Left cardiac atrium (tissue), 4 donors: Measurements from ENCODE around the gene DPP7. TPM values are rescaled to one million over a fixed set of nuclear protein-coding genes. Genes with fewer than 3 reads are reported as not detected.
A peak's percentile ranks its signal among the peaks of the same experiment; 100 is the strongest.

Experiments used
- ATAC-seq, 2 donors: fragments of 200-7000 bp; cut with Tn5 transposase; one replicate each; pipeline ENCODE4 v1.9.1; 2020; ENCODE audit warnings: mild to moderate bottlenecking in 2 of 2, moderate library complexity in 2 of 2
- DNase-seq: peaks from one replicate; pipeline ENCODE4 v3.0.0-alpha.2; 2020
- intact Hi-C, 2 donors: fragments of 100-400 bp; cut with DNase I; formaldehyde crosslinking; loops; one replicate each; pipeline versions ENCODE4 v1.14.1 to v1.15.1; 2022 to 2023
- total RNA-seq, 2 donors: library from RNA; stranded (reverse); fragmentation: NEBNext Ultra II Directional; extraction: Animal tissue kit (Norgen Biotek cat#: 25700); gene quantifications; one replicate each; pipeline ENCODE4 v1.2.1, GENCODE V29; 2021
- donor health status: DM: no; HTN: yes; CAD: no.
- donor health status: DM: no; HTN: yes; CAD: no; lungs with severe emphysema.
- donor health status: DM: yes; HTN: yes; CAD: no.
- donor health status: Dilated cardiomyopathy.

DPP7 gene
- total RNA-seq, 2 donors from 2014 or later: 176 to 198 TPM

DNA sequence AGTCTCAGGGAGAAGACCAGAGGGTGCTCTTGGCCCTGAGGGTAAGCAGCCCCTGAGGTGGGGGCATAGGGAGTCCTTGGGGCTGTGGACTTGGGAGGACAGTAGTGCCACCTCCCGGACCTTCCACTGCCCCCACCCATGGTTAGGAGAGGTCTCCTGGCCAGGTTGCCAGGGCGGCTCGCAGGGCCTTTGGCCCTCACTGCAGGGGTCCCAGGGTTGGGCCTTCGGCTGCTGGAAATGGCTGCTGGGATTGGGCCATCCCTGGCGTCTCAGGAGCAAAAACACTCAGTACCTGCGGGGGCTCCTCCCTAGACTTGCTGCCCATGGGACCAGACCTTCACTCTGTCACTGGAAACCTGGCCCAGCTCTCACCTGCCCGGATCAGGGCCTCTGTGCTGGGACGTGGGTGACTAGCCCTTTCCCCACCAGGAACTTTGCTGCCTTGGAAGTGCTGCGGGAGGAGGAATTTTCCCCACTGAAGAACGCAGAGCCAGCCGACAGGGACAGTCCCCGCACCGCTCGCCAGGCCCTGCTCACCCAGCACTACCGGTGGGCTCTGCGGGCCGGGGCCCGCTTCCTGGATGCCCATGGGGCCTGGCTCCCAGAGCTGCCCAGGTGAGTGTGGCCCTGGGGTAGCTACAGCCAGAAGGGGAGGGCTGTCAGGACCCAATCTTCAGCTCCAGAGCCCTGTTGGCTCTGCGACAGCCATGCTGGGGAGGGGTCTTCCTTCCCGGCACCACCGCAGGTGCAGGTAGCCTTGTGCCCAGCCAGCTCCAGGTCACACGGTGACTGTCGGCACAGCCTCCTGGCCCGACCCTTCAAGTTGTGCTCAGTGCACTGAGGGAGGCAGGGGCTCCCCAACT lies 34.0 kb downstream of the DPP7 start:
- intact Hi-C loops: no loop called here
- ATAC-seq: no peak
- no peak for DNase-seq

GRCh38 chr9:137079401-137079787 lies 35.1 kb downstream of the DPP7 start:
- intact Hi-C loops: no loop called here
- DNase-seq (no peak), ATAC-seq (no peak)

GRCh38 chr9:137078701-137079400 lies 35.7 kb downstream of the DPP7 start:
- ATAC-seq (no peak), DNase-seq (no peak)
- intact Hi-C loops: no loop called here

- ATAC-seq (peak; percentile 5 to 12), DNase-seq (no peak)
- intact Hi-C loops: no loop called here
Measured at GRCh38 chr9:137077758-137078693, 36.5 kb downstream of the DPP7 start.

GRCh38 chr9:137077010-137077747 lies 37.4 kb downstream of the DPP7 start, which contains the start of gene UAP1L1:
Gene UAP1L1, plus strand, starts transcription at chr9:137077517. Its CDS starts 16 bp downstream, at chr9:137077533.
- DNase-seq (peak; percentile 83), ATAC-seq (peak; percentile 79 to 82)
- intact Hi-C loops: no loop called here

DNA sequence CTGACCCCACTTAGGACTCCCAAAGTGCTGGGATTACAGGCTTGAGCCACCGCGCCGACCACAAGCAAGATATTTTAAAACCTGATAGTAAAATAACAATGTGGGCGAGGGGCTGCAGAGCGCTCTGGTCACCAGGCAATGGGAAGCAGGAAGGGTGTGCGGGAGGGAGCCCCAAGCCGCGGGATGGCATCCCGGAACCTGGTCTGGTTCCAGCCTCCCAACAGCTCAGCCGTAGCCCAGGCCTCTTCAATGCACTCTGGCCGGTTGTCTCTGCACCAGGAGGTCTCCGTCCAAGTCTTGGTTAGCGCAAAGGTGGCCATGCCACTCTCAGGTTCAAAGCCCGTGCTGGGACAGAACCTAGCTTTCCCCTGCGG lies 37.9 kb downstream of the DPP7 start:
- intact Hi-C loops: no loop called here
- DNase-seq (no peak), ATAC-seq (peak in 1 of 2 donors; percentile 4)

DNA sequence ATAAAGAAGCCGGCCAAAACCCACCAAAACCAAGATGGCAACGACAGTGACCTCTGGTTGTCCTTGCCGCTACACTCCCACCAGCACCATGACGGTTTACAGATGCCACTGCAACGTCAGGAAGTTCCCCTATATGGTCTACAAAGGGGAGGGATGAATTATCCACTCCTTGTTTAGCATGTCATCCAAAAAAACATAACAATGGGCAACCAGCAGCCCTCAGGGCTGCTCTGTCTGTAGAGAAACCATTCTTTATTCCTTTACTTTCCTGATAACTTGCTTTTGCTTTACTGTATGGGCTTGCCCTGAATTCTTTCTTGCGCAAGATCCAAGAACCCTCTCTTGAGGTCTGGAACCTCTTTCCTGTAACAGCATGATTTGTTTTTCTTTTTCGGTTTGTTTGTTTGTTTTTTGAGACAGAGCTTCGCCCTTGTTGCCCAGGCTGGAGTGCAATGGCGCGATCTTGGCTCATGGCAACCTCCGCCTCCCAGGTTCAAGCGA lies 39.2 kb downstream of the DPP7 start:
- ATAC-seq: no peak
- intact Hi-C loops: no loop called here
- no peak for DNase-seq

DNA sequence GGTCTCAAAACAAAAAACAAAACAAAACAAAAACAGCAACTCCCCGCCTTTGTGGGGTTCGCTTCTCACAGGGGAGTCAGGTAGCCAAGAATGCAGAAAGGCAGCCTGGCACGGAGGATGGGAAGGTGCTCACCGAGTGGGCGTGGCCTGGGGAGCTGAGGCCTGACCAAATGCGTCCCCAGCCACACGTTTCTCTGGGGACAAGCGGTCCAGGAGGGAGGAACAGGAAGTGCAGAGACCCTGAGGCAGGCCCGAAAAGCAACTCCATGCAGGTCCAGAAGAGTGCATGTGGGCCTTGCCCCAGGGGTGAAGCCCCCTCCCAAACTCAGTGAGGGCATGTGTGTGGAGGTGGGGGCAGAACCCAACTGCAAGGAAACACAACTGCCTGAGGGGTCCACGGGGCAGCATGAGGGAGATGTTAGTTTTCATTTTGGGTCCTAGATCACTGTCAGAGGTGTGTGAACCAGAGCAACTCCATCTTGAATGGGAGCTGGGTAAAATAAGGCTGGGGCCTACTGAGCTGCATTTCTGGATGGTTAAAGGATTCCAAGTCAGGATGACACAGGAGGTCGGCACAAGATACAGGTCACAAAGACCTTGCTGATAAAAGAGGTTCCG lies 39.8 kb downstream of the DPP7 start:
- ATAC-seq (no peak), DNase-seq (peak; percentile 20)
- intact Hi-C loops: no loop called here

DNA sequence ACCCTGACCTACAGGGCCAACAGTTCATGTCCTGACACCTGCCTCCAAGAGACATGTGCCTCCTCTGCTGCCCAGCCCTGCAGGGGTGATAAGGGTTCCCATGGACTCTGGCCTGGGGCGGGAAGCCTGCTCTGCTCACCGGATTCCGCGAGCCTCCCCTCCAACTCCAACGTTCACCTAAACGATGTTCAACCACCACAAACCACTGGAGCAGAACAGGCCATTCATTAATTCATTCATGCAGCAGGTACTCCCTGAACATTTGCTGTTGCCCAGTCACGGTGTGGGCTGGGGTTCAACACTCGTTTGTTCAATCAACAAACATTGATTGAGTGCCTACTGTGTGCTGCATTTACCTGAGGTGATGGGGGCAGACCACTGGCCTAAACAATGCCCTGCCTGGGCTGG lies 40.5 kb downstream of the DPP7 start:
- no peak for DNase-seq

GRCh38 chr9:137071282-137071681 lies 43.3 kb downstream of the DPP7 start:
- intact Hi-C loops: no loop called here
- DNase-seq: no peak
- ATAC-seq: no peak

More for the DNA sequence above, 40.5 kb downstream of the DPP7 start:
- ATAC-seq: no peak
- intact Hi-C loops: no loop called here

DNA sequence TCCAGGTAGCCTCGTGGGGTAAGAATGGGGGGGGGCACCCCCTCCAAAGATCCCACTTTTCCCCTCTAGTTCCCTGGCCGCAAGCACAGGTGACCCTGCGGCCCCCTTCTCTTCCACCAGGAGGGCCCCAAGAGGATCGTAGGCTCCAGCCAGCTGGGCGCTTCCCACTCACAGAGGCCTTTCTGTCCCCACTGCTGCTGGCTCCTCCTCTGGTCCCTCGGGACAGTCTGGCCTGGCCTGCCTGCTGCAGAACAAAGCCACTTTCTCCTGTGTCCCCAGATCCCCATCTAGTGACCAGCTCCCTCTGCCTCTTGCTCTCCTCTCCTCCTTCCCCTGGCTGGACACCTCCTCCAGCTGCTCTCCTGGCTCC lies 43.6 kb downstream of the DPP7 start:
- intact Hi-C loops: no loop called here
- no peak for DNase-seq
- ATAC-seq: peak; percentile 23 to 31

DNA sequence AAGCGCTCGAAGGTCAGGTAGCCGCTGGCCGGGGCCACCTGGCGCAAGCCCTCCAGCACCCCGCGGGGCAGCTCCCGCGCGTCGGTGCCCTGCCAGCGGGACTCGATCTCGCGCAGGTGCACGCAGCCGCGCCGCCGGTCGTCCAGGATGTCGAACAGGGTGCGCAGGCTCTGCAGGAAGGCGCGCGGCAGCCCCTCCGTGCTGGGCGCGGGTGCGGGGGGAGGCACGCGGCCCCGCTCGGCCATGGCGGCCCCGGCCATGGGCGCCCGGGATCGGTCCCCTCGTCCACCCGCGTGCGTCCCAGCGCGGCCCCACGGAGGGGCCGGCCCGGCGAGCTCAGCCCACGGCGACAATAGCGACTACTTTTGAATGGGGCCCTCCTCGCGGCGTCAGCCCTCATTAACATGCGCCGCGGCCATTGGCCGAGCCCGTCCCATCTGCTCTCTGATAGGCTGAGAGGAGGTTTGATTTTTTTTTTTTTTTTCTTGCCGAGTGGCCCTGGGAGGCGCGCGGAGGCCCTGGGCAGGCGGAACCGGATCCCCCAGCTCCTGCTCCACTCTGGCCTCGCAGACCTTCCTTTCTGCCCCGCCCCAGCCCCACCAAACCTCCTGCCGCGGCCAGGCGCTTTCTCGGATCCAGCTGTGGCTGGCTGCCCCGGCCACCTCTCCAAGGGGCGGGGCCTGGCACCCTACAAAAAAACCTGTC lies 44.2 kb downstream of the DPP7 start, which contains the start of gene SAPCD2:
Gene SAPCD2, minus strand, starts transcription at position 357 of the 705 bp plus-strand sequence. Its CDS starts 97 bp downstream, at position 260.
- peak; percentile 93 to 97 for ATAC-seq
- intact Hi-C loops: no loop called here
- DNase-seq: peak; percentile 91

- intact Hi-C loops: loop anchor here in 1 of 2 donors (10.0 kb wide), 1 partner anchor 285 kb away; no protein-coding TSS in a partner anchor
- DNase-seq (no peak), ATAC-seq (no peak)
Measured at GRCh38 chr9:137069508-137070091, 44.9 kb downstream of the DPP7 start.

- DNase-seq: no peak
- ATAC-seq: no peak
- intact Hi-C loops: loop anchor here in 1 of 2 donors (10.0 kb wide), 1 partner anchor 284 kb away; no protein-coding TSS in a partner anchor
Measured at GRCh38 chr9:137068539-137069507, 45.7 kb downstream of the DPP7 start.

DNA sequence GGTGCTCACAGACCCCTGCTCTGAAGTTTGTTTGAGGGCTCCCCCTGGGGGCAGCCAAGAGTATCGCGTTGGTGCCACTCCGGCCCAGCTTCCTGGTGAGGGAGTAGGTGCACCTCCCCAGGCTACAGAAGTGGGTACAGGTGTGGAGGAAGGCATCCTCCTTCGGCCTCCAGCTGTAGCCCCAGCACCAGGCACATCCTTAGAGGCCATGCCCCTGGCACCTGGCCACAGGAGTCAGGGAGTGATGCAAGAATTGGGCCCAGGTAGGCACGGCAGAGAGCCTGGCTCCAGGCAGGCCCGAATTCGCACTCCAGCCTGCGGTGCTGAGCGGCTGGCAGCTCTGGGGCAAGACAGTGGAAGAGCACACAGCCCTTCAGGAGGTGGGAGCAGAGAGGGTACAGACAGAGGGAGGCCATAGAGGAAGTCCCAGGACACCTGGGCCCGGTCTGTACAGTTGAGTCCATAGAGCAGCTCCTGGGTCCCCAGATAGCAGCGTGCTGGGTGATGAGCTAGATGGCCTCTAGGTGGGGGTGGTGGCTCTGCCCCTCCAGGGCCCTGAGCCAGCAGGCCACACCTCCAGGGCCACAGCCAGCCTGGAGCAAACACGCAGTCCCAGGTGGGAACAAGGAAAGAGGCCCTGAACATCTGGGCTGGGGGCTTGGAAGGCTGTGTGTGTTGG lies 46.5 kb downstream of the DPP7 start:
- DNase-seq: peak; percentile 74
- ATAC-seq: peak; percentile 37 to 42
- intact Hi-C loops: loop anchor here in 1 of 2 donors (10.0 kb wide), 1 partner anchor 283 kb away; no protein-coding TSS in a partner anchor
